Stimulated activated naive CD4-positive, alpha-beta T cell (primary cell): ENCODE results near the gene TAF6L.
"Not testable (repeated sequence)": the region's sequence is repeated elsewhere in the genome, so short reads cannot be mapped to it uniquely, and the experiment has no call there.

Experiments
- DNase-seq, 6 experiments: peaks; one replicate each; lab custom pipeline; 2025; lab: John Stamatoyannopoulos, UW

Gene TAF6L

DNA sequence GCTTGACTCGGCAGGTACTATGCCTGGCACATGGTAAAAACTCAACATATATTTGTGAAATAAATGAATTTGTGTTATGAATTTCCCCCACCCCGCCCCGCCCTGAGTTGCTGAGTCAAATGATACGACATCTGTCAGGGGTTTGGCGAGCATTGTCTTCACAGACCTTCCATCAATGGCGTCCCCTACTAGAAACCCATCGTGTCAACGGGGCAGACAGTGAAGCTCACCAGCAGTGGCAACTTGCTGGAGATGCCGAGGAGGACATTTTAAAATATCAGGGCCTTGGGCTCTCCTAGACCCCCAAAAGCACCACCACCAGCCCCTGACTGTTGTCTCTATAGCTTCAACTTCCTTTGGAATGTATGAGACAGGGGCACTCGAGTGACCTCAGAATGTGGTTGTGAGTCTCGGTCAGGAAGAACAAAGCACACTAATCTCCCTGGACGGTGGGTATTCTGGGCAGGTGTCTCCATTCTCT, 34.8 kb downstream of the TAF6L start:
- peak in 1 of 6 experiments; percentile 40 for DNase-seq

DNA sequence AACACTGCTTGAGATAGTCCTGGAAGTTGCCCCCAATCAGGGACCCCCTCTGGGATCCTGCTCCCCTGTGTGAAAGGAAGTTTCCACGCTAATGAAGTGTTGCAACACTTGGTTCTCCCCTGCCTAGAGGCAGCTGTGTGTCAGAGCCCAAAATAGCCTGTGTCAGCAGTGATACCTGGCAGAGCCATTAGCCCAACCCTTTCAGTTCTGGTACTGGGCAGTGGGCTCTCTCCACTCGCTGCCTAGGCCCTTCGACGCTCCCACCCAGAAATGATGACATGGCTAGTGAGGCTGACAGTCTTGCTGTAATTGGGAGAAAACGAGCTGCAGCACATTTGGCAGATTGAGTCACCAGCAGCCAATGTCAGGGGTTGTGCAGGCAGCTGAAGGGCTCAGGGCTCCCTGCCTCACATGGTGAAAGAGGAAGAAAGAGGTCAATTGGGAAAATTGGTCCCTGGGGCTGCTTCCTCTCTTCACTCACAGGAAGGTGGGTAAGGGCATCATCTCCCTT, 35.5 kb downstream of the TAF6L start:
- DNase-seq, result no peak

DNA sequence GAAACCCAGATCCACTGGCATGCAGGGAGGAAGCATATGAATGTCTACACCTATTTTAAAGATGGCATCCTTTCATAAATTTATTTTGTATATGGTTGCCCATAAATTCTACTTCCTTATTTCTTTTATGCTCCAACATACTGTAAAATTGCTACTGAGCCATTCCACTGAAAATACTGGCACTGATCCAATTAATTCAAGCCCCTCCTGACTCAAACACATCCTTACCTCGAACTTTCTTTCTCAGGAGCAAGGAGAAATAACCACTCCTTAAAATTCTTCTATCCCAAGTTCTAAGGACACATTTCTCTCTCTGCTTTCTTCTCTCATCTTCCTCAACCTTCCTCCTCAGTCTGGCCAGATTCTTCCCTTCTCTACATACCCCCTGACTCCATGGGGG, 39.6 kb downstream of the TAF6L start:
- DNase-seq, result no peak

DNA sequence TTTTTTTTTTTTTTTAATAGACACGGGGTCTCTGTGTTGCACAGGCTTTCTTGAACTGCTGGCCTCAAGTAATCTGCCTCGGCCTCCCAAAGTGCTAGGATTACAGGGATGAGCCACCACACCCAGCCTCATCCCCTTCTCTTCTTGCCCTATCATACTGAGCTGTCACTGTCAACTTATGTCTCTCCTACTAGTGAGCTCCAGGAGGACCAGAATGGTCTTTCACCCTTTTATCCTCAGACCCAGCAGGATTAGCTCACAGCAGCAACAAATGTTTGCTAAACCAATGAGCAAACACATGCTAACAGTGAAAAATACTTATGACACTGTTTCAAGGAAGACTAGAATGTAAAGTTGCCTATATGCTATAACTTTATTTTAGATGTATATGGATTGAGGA, 40.5 kb downstream of the TAF6L start:
- no peak for DNase-seq

DNA sequence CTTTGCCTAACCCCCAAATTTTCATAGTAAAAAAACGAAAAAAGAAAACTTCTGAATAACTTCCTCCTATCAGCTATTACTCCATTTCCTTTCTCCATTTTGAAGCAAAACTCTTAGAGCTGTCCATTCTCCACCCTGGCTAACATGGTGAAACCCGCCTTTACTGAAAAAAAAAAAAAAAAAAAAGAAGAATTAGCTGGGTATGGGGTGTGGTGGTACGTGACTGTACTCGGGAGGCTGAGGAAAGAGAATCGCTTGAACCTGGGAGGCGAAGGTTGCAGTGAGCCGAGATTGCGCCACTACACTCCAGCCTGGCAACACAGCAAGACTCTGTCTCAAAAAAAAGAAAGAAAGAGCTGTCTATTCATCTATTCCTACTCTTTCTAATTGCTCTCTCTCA, 45.4 kb downstream of the TAF6L start:
- DNase-seq, result no peak

DNA sequence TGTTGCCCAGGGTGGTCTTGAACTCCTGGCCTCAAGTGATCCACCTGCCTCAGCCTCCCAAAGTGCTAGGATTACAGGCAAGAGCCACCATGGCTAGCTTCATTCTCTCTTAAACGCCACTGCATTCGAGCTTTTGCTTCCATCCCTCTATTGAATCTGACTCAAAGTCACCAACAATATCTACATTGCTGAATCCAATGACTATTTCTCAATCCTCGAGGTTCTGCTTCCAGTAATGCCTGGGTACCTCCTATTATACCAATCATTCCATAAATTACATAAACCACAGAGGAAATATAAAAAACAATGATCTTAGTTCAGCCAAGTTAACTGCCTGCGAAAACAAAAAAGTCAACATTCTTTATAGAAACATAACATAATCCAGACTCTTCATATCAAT, 45.9 kb downstream of the TAF6L start:
- DNase-seq, result no peak

DNA sequence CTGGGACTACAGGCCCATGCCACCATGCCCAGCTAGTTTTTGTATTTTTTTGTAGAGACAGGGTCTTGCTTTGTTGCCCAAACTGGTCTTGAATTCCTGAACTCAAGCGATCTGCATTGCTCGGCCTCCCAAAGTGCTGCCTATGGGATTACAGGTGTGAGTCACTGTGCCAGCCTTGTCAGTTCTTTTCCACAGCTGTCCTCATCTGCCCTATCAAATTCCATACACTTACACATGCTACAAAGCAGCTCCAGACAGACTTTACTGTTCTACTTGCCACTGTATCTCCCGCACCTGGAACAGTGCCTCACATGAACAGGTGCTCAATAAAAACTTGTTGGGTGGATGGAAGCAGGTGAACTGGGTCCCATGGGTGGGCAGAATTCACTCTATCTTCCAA, 52.5 kb downstream of the TAF6L start:
- DNase-seq, result no peak

DNA sequence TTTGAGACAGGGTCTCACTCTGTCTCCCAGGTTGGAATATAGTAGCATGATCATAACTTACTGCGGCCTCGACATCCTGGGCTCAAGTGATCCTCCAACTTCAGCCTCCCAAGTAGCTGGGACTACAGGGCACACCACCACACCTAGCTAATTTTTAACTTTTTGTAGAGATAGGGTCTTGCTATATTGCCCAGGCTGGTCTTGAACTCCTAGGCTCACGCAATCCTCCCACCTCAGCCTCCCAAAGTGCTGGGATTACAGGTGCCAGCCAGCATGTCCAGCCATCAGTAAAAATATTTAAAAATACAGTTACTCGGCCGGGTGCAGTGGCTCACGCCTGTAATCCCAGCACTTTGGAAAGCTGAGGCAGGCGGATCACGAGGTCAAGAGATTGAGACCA, 56.9 kb downstream of the TAF6L start:
- DNase-seq, result not testable (repeated sequence)

DNA sequence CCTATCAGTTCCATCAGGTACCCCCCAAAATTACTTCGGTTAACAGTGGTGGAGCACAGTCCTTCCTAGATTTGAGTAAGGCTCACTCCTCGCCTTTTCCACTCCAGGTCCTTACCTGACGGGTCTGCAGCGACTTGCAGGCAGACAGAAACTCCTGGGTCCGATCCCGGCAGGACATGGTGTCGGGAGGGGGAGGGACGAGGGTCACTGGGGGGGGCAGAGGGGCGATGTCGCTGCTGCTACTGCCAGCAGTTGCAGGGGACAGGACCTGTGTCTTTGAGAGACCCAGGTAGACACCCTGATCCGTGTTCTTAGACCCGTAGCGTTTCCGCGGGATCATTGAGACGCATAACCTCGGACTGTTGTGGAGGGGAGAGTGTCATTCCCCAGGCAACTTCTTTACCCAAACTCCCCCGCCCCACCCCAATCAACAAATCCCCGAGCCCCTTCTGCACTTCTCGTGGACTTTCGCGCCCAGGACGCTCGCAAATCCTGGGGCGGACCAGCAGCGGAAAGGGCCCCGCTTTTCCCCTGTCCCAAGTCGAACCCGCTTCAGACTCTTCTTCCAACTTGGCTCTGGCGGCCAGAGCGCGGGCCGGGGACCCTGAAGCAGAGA, 59.8 kb downstream of the TAF6L start:
- DNase-seq, result peak in 2 of 6 experiments; percentile 24 to 44

DNA sequence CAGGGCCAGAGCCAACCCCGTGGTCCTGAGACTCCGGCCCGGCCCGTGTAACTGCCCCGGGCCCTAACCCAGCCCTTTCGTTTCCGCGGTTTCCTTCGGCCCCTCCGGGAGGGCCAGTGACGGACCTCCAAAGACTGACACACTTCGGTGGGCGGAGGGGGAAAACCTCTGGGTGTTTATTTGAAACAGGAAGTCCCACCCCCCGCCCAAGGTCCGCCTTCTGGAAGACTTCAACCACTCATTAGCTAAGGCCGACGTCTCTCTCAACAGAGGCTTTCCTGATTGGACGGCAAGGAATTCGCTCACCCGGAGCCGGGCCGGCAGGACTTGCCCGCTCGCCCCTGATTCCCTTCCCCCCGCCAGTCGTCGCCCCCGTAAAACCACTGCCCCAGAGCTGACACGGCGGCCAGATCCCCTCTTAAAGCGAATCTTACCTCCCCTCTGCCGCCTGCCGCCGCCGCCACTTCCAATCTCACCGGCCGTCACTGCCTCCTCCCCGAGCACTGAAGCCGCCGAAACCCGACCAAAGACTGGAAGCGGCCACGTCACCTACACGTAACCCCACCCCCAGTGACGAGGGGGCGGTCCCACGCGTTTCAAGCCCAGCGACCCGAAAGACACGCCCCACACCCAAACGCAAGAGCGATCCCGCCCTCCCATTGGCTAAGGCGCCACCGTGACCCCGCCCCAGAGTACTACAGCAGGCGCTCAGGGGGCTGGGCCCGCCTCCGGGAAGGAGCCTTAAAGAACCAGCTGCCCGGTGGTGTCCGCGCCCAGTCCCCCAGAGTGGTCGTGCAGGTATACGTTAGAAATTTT, 60.5 kb downstream of the TAF6L start, which contains the start of gene STX5:
TSS of gene STX5 (minus strand) at position 532 of the 816 bp plus-strand sequence. CDS start 808 bp downstream, outside the sequence.
- DNase-seq, result peak; percentile 99 to 100 (median 99)

DNA sequence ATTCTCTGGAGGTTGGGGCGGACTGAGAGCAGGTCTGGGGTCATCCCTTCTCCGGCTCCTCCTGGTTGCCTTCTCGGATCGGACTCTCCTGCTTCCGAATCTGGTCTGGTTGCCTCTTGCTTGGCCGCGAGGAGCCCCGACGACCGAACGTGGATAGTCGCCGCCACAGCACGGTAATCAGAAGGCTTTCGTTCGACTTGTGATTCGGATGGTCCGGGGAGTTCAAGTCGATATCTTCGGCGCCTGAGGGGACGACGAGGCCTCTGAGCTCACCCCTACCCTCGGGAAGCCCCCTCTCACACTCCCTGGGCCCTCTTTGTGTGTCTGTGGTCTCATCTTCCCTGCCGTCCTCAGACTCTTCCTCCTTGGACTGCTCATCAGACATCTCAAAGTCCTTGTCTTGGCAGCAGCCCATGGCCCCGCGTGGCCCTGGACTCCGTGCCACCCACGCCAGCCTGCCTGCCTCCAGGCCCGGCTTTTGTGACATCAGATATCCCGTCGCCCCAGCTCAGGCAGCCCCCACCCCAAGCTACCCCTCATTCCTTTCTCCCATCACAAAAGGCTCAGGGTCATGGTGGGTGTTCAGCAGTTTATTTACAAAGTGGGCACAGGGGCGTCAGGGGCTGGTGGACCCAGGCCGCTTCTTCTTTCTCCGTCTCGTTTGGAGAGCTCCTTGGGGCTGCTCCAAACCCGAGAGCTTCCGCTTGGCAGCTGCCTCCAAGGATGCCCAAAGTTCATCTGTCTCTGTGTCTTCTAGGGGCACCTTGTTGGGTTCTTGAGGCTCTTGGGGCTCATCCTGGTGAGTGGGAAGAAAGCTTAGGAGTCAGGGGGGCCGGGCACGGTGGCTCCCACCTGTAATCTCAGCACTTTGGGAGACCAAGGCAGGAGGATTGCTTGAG, 61.4 kb downstream of the TAF6L start, which contains the start of gene TEX54:
TSS of gene TEX54 (minus strand) at position 506 of the 899 bp plus-strand sequence.
- no peak for DNase-seq

DNA sequence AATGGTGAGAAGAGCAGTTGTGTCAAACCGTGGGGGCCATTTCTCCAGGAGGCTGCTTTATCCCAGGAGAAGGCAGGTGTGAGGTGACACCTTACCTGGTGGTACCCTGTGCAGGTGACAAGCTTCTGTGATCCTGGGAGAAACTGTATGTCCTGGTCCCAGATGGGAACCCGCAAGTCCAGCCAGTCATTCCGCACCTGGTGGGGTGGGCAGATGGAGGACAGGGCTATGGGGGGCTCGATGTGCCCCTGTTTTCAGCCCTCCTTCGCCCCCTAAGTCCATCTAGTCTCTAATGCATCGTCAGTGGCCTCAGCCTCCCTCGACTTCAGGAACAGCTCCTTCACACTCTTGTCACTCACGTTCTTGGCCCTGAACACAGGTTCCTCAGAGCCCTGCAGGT, 64.1 kb downstream of the TAF6L start:
- DNase-seq, result no peak
